GM21515 (cell line): Measurements from ENCODE around the gene ELAVL2.

Experiments
- ATAC-seq: cut with Tn5 transposase; IDR thresholded peaks from one replicate; pipeline ENCODE4 v1.9.1; 2021; ENCODE audit not compliant: unreplicated experiment

ELAVL2 gene

GRCh38 chr9:23665051-23665450 is 161.0 kb downstream of the ELAVL2 start:
- ATAC-seq, result no peak

DNA sequence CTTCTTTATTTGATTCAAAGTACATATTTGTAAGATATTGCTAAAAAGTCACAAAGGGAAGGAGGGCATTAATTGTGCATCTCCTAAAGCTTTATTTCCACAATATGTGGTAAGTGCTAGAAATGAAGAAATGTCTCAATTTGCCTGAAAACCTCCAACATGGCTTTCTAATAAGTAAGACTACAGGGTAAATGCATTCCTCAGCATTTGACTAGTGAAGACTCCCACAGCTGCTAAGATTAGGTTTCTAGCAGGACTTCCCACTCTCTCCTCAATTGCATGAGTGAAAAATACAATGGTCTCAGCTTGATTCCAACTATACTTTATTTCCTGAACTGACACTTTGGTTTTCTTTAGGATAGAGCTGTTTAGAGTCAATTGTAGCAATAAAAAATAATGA is 162.1 kb downstream of the ELAVL2 start:
- ATAC-seq, result no peak

GRCh38 chr9:23663536-23663935 is 162.5 kb downstream of the ELAVL2 start:
- ATAC-seq, result no peak

DNA sequence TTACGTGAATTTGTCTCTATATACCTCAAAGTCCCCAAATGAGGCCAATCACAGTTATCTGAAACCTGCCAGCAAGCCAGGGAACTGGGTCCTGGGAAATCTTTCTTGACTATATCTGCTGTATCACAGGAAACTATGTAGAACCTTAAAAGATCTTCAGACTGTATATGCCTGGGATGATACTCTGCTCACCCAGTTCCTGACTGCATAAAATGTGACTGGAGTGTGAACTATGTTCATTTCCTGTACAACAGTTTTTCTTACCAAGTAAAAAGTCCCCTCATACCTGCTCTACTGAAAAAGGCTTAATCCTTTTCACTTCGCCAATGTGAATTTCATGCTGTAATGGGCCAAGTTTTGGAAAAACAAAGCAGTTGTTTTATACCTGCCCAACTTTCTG is 162.9 kb downstream of the ELAVL2 start:
- ATAC-seq, result no peak

- no peak for ATAC-seq
Observed at GRCh38 chr9:23662320-23662719, 163.7 kb downstream of the ELAVL2 start.

DNA sequence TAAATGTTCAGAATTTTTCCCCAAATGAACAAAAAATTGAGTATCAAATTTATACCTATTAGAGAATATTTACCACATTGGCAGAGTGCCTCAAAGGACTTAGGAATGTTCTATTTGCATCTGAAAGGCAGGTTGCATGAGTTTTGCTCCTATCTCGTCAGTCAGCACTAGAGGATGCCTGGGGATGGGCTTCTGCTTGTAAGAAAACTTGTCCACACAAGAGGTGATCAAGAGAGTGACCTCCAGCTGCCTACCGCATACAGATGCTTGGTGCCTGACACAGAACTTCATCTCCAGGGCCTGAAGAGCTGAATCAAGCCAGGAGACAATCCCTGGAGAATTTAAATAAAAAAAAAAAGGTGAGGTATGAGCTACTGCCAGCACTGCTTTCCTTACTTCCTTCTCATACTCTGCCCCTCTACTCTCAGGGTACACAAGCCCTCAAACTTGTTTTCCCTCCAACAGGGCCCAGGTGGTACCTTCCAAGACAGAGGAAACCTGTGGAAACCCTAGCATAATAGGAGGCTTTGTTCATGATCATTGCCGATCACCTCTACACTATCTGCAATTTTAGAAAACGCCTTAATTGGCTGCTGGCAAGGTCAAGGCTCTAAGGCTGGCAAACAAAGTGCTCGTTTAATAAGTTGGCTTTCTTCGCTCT is 166.6 kb downstream of the ELAVL2 start:
- no peak for ATAC-seq

DNA sequence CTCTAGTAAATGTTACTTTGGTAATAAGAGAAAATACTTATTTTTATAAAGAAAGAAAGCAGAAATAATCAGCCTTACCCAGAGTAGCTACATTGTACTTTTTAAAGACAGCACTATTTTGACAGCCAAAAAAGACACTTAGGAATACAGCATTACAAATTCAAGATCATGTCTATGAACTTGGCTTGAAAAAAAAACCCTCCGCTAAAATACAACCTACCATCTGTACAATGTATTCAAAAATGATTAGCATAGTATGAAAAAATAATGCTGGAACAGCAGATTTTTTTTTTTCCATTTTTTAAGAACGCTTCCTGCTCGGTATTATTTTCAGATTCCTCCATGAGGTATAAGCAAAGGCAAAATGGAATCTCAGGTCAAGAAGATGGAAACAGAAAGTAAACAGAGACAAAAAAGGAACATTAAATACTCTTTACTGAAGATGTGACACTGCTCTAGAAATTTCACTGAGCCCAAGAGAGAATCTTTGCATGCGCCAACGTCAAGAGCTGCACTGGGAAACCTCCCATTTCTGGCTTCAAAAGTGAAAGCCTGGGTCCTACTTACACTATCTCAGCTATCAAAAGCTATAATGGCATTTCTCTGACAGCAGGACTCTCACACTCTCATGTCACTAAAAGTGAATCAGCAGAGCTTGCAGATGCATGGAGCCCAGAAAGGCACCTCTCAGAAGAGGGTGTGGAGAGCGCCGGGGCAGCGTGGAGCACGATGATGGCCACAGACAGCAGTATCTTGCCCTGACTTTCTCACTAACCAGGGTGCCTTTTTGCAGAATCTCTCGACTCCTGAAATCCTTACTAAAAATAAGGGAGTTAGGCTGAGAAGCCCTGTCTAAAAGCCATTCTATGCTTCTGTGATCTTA is 167.4 kb downstream of the ELAVL2 start:
- ATAC-seq, result no peak

DNA sequence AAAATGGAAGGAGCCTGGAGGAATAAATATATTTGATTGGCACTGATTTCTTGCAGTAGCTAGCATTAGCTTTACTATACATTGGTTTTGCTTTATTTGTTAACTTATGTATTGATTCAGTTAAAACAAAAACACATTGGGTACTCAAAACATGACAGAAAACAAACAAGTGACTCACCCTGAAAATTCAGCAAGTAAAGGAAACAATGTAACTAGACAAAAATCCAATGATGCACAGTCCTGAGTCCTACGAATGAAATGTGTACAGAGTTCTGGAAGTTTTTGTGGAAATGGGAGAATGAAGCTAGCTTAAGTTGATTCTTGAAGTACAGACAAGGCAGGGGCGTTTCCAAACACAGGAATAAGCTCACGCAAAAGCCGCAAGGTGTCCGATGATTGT is 175.0 kb downstream of the ELAVL2 start:
- ATAC-seq, result no peak

DNA sequence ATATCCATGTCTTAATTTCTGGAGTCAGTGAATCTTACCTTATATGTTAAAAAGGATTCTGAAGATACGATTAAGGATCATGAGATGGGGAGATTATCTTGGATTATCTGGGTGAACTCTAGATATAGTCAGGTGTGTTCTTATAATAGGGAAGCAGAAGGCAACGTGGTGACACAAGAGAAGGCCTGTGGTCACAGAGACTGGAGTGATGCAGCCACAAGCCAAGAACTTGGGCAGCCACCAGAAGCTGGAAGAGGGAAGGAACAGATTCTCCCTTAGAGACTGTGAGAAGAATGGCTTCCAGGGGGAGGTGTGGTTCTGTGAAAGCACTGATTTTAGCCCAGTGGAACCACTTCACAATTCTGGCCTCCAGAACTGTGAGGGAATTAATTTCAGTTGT is 177.4 kb downstream of the ELAVL2 start:
- ATAC-seq, result no peak

DNA sequence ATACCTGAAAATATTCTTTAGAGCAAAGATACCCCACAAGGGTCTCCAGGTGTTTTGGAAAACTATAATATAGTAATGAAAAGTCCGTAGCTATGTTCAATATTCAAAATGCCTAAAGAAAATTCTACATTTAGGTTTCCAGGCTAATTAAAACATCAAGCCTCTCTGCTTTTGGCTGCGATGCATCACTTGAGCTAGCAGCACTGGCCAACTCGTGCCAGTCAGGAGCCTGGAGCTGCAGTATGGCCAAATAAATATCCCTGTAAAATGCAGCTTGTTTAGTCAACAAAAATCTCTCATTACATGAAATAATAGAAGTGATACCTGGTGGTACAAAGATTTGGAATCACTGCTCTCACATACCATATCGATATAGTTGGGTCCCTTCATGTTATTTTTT is 181.1 kb downstream of the ELAVL2 start:
- ATAC-seq, result no peak

DNA sequence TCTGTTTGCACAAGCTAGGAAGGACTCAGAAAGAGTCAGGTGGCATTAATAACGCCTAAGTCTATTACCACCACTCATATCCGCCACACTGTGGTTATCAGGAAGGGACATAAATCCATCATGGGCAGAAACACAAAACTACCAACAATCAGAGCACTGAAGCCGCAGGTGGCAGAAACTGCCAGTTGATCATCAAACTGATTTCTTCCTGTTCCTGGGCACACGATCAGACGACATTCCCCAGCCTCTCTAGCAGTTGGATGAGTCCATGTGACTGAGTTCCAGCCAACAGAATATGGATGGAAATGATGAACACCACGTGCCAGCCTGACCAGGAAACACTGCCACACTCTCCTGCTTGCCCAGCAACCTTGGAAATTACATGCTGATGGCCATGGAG is 181.7 kb downstream of the ELAVL2 start:
- ATAC-seq, result no peak

DNA sequence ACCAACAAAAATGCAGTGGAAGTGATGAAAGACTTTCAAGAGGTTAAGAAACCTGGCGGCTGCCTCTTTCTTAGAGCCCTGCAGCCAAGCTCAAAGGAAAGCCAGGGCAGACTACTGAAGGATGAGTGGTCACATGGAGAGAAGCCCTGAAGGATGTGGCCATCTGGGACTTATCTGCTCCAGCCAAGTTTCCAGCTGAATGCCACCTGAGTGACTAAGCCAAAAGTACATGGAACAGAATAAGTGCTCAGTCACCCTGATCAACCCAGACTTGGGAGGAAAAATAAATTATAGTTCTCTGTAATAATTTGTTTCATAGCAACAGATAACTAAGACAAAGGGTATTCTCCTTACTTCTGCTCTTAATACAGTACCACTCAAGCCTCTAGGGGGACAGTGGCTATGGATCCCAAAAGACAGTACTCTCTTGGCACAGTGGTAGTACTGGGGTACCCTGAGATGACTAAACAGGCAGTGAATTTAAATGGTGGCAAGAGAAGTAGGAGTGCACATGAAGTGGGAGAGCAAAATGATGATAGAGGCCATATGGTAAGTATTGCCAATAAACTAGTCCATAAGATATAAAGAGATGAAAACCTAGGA is 182.3 kb downstream of the ELAVL2 start:
- ATAC-seq, result no peak
